HuH-7.5 (cell line): ENCODE data around the gene MAML2.
A peak's percentile ranks its signal among the peaks of the same experiment; 100 is the strongest.
"Not testable (repeated sequence)": the region's sequence is repeated elsewhere in the genome, so short reads cannot be mapped to it uniquely, and the experiment has no call there.

Experiments
- DNase-seq: peaks from one replicate; pipeline ENCODE4 v3.0.0; 2011; ENCODE audit warnings: low spot score

MAML2 gene

DNA sequence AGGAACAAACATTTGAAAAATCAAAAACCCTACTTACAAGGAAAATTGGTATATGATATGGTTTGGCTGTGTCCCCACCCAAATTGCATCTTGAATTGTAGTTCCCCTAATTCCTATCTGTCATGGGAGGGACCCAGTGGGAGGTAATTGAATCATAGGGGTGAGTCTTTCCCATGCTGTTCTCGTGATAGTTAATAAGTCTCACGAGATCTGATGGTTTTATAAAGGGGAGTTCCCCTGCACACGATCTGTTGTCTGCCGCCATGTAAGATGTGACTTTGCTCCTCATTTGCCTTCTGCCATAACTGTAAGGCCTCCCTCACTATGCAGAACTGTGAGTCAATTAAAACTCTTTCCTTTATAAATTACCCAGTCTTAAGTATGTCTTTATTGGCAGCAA, 74.5 kb downstream of the MAML2 start:
- not testable (repeated sequence) for DNase-seq

- DNase-seq: no peak
Measured at GRCh38 chr11:96267496-96268032, 75.4 kb downstream of the MAML2 start.

DNA sequence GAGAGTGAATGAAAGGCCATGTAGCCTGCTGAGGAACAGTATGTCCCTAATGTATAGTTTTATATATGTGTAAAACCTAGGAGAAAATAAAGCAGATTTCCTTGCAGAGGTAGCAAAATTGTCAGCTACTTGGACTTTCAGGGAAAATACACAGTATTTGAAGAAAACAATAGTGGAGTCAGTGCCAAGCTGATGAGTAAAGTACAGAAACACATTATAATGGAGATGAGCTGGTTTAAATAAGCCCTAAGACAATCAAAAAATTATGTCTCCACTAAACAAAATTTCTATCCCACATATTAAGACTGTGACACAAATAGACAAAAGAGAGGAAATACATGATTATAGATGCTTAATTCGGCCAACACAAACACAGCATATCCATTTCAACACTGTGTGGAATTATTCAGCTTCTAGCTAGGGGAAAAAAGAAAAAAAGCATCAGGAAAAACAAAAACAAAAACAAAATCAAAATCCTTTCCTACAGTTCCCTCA, 75.9 kb downstream of the MAML2 start:
- DNase-seq: no peak

- no peak for DNase-seq
Measured at GRCh38 chr11:96265972-96266371, 77.0 kb downstream of the MAML2 start.

GRCh38 chr11:96265220-96265737, 77.7 kb downstream of the MAML2 start:
- no peak for DNase-seq

DNA sequence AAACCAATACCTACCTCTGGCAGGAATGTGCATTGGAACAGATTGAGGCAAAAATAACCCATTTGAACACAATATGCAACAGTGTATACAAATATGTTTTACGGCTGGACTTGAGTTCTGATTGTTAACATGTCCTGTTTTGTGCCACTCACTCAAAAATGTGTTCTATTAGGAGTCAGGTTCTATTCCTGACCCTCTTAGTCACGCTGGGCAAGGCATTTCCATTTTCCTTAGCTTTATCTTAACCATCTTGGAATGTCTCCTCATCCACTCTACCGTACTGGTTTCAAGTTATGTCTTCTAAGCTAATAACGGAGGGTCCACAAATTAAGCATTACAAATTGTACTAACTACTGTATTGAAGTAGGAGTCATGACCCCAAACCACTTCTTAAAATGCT, 78.6 kb downstream of the MAML2 start:
- DNase-seq: no peak

DNA sequence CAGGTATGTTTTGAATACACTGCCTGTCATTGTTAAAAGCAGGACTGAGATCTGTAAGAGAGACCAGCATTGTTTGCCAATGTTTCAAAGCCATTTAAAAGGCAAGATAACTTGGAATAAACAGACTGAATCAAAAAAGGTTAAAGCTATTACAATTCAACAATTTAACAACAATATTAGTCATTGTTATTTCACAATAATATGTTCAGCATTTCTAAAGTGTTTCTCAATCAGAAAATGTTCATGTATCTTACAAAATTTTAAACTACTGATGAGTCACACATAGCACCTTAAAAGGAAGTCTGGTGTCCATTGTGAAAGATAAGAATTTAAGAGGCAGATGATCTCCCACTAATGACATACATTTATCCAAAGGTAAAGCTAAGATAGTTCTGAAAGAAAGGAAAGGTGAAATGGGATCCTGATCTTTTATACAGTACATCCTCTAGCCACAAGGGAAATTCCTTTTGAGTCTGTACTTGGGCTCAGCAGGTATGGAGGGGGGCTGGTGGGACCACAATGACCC, 79.7 kb downstream of the MAML2 start:
- no peak for DNase-seq

DNA sequence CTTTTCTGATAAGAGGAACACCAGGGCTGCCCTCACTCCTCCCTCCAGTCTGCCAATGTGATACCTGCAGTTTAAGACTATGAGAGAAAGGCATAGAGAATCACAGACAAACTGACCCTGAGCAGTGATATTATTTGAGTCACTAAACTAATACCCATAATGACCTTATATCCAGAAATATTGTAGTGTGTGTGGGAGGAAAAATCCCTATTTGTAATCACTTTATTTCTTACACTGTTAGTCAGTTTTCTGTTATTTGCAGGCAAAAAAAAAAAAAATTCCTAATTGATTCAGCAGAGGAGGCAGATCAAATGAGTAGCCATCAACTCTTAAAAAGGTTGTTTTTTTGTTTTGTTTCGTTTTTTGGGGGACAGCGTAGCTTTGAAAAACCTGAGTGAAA, 82.5 kb downstream of the MAML2 start:
- DNase-seq: no peak

- no peak for DNase-seq
Measured at GRCh38 chr11:96260067-96260511, 82.9 kb downstream of the MAML2 start.

DNA sequence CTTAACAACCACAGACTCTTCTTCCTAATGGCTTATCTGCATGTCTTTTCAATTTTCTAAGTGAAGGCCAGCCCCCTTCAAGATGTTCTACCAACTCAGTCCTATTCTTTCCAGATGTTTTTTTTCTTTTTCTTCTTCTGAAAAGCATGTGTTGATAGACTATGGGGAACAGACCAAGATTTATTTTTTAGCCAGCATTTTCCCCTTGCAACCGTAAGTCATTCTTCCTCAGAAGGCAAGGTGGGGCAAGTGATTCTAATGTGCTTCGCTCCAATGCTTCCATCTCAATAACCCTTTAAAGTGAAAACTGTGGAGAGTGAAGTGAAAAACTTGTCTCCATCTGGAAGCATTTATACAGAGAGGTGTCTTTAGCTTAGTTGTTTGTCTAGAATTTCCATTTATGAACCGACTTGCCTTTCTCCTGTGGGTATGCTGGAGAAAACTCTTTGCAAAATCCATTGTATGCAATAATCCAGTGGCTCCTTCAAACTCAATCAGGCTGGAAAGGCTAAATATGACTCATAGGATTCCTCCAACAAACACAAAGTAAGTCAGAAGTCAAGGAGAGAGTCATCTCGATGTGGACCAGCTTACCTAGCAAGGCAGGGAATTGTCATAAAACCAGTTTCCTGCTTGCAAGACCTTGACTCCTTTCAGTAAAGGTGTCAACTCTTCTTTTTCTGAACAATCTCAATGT, 83.7 kb downstream of the MAML2 start:
- DNase-seq: no peak

GRCh38 chr11:96257972-96258934, 84.7 kb downstream of the MAML2 start:
- DNase-seq: no peak

DNA sequence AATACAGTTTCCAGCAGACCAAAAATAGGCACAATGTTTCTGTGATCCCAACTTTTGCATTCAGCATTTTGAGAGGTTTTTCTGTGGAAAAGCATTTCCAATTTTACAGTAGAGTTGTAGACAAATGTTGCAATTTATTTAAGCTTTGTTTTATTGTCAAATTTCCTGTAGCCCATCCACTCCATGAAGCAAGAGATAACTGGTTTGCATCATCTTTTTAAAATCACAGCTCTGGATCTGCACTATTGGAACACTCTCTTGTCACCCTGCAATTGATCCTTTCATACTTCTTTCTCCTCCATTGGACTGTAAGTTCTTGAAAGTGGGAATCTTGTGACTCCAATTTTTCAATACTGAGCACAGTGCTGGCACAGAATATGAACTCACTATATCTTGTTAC, 86.0 kb downstream of the MAML2 start:
- no peak for DNase-seq

DNA sequence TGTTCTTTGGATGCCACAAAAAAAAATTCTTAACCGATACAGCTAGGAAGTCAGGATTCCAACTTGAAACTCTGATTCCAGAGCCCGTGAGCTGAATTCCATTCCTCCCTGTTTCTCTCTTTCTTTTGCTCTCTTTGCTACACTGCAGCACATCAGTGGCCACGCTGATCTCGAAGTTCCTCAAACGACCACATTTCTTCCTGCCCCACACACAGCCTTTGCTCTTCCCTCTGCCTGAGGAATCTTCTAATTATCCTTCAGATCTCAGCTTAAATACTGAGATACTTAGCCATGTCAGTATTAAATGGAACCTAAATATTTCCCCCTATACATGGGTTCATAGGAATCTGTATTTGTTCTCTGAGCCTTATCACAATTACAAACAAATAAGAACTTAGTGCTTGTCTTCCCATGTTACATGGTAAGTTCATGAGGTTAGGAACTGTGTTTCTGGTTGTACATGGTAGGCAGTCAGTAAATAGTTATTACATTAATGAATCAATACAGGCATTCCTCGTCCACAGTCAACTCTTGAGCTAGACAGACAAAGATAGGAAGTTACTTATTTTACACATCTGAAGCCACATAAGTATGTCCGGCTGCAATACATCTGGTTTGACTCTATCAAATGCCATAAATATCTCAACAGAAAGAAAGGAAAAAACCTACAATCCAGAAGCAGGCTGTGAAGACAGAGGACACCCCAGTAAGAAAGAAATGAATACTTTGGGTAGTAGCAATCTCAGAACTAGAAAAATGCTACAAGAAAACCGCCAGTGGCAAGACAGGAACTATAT, 86.6 kb downstream of the MAML2 start:
- no peak for DNase-seq

DNA sequence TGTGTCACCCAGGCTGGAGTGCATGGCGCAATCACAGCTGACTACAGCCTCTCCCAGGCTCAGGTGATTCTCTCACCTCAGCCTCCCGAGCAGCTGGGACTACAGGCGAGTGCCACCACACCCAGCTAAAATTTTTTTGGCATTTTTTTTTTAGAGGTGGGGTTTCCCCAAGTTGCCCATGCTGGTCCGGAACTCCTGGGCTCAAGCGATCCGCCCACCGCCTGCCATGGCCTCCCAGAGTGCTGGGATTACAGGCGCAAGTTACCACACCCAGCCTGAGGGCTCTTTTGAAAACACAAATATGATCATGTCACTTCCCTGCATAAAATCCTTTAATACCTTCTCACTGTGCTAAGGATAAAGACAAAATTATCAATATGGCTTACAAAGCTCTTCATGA, 88.1 kb downstream of the MAML2 start:
- no peak for DNase-seq

- no peak for DNase-seq
Measured at GRCh38 chr11:96254087-96254486, 88.9 kb downstream of the MAML2 start.

- DNase-seq: no peak
Measured at GRCh38 chr11:96246718-96247552, 96.1 kb downstream of the MAML2 start.

DNA sequence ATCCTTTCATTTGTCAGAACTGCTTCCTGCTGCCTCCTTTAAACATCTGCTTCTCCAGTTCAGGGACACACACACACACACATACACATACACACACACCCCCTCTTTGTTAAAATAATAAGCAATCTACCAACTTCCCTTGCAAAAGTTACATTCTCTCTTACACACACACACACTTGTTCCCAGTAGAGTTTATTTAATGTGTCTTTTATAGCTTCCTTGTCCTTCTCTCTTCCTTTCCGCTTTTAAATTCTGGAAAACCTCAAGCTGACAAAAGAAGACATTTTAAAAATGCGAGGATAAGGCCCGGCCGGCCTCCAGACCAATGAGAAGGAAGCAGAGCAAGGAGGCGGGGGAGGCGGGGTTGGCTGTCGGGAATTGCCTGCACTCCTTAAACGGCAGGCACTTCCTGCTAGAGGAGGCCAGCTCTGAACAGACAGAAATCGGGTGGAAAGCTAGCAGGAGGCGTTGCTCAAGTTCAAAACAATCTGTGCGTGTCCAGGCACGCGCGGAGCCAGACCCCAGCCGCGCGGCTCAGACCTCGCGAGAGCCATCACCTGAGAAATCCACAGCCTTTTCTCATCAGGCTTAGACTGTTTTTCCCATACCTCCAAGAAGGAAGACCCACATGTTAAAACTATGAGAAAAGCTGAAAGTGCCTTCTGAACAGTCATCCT, 99.9 kb downstream of the MAML2 start:
- DNase-seq: peak; percentile 32

DNA sequence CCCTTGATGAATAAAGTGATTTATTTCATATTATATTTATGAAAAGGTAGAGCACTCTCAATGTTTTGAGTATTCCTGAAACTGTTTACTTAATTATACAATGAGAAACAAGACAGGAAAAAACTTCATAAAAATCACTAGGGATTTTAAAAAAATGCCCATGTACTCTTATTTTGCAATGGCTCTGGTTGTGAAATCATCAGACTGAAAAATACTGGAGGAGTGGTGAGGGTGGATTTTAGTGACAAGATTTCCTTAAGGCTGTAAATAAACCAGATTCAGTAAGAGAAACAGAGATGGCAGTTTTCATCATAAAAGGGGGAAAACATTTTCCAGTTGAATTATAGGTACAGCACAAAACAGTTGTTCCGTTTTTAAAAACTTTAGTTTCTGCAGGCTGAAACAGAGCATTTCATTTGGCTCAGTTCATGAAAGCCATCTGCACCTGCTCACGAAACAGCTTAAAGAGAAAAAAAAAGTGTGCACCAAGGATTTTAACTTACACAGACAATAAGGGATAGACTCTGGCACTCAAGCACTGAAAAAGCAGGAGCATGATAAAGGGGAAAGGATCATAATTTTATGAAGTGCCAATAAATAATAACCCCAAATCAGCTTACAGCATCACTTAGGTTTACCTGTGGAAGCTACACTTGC, 100.7 kb downstream of the MAML2 start:
- no peak for DNase-seq

- DNase-seq: no peak
Measured at GRCh38 chr11:96241331-96241841, 101.6 kb downstream of the MAML2 start.
